Testis (tissue), 2 donors: ENCODE data around the gene DEFB124.

Experiments used
- POLR2A ChIP-seq: fragments of 450-650 bp; IDR thresholded peaks from one replicate; pipeline ENCODE4 v1.6.1; 2017; ENCODE audit warnings: antibody characterized with exemption, mild to moderate bottlenecking, moderate library complexity
- TF ChIP-seq, protein P1 (sequence below), 3 experiments: fragments of 450-650 bp in 2 of 3; fragments of 200-600 bp in 1 of 3; sonication (generic) in 1 of 3; IDR thresholded peaks; one replicate each; pipeline ENCODE4 v1.5.1; 2016 to 2019; ENCODE audit warnings: antibody characterized with exemption in 3 of 3, mild to moderate bottlenecking in 2 of 3, moderate library complexity in 1 of 3

DNA sequence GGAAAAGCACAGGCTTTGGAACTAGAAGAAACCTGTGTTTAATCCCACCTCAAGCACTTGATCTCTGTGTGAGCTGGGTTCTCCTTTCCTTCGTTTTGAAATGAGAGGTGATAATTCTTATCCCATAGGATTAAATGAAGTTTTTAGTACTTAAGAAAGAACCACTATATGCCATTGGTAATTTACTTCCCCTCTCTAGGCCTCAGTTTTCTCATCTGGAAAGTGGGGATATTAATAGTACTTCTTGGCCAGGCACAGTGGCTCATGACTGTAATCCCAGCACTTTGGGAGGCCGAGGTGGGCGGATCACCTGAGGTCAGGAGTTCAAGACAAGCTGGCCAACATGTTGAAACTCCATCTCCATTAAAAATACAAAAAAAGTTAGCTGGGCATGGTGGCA lies 14.2 kb upstream of the DEFB124 start:
- no peak for TF ChIP-seq POLR2A
- TF ChIP-seq, protein P1, sequence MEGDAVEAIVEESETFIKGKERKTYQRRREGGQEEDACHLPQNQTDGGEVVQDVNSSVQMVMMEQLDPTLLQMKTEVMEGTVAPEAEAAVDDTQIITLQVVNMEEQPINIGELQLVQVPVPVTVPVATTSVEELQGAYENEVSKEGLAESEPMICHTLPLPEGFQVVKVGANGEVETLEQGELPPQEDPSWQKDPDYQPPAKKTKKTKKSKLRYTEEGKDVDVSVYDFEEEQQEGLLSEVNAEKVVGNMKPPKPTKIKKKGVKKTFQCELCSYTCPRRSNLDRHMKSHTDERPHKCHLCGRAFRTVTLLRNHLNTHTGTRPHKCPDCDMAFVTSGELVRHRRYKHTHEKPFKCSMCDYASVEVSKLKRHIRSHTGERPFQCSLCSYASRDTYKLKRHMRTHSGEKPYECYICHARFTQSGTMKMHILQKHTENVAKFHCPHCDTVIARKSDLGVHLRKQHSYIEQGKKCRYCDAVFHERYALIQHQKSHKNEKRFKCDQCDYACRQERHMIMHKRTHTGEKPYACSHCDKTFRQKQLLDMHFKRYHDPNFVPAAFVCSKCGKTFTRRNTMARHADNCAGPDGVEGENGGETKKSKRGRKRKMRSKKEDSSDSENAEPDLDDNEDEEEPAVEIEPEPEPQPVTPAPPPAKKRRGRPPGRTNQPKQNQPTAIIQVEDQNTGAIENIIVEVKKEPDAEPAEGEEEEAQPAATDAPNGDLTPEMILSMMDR (IDR thresholded peaks at IDR 0.05), result no peak
